BJ (cell line): ENCODE data around the gene OBP2A. TPM values are rescaled to one million over a fixed set of nuclear protein-coding genes. Genes with fewer than 3 reads are reported as not detected.
A peak's percentile ranks its signal among the peaks of the same experiment; 100 is the strongest.

Source experiments
- CTCF ChIA-PET: fragments of 350-600 bp; formaldehyde crosslinking; extraction: SDS; loops from one replicate; lab custom pipeline; 2021; ENCODE audit warnings: antibody characterized with exemption, inconsistent platforms; lab: Yijun Ruan, JAX
- POLR2A ChIA-PET: fragments of 300-600 bp; sonication (Branson Sonifier 250); formaldehyde crosslinking; extraction: SDS; loops from one replicate; lab custom pipeline; 2021; ENCODE audit warnings: antibody characterized with exemption; lab: Charles Lee
- DNase-seq: peaks from one replicate; pipeline ENCODE4 v3.0.0-alpha.2; 2011; ENCODE audit warnings: low read depth
- H3K27me3 ChIP-seq: 2 replicates; pipeline ENCODE4 v1.6.0; 2011; ENCODE audit warnings: low read length; ENCODE audit not compliant: control insufficient read depth, insufficient read depth
- H3K36me3 ChIP-seq: 2 replicates; pipeline ENCODE4 v1.5.1; 2011; ENCODE audit warnings: low read length; ENCODE audit not compliant: control insufficient read depth, insufficient read depth
- H3K4me3 ChIP-seq: 2 replicates; pipeline ENCODE4 v1.5.1; 2011; ENCODE audit warnings: low read depth, mild to moderate bottlenecking, control low read depth, low read length
- CTCF ChIP-seq: IDR thresholded peaks from 2 replicates; pipeline ENCODE4 v1.5.1; 2011; ENCODE audit warnings: low read depth, mild to moderate bottlenecking, control low read depth, inconsistent platforms, low read length, moderate library complexity; ENCODE audit not compliant: insufficient read depth
- polyA plus RNA-seq: library from polyadenylated mRNA; depleted of rRNA; stranded (reverse); fragments of >200 nt; gene quantifications from 2 replicates; pipeline ENCODE4 v1.2.3, GENCODE V29; 2011

OBP2A gene
- polyA plus RNA-seq, 1 experiment: not detected

GRCh38 chr9:135504262-135505243, 41.4 kb upstream of the OBP2A start:
- H3K4me3 ChIP-seq: no peak overlapping the region
- DNase-seq: no peak
- CTCF ChIA-PET: interaction anchor here (0.6 to 3.3 kb wide), 13 partner anchors 8 to 79 kb away, joined by 3 to 12 read pairs (median 5); no protein-coding TSS in a partner anchor
- TF ChIP-seq CTCF: peak; percentile 89
- POLR2A ChIA-PET: no interaction called here
- H3K27me3 ChIP-seq: no peaks in the 10 kb centered on the region
- H3K36me3 ChIP-seq: peaks cover 30% of the 10 kb centered on the region

GRCh38 chr9:135505406-135506187, 40.3 kb upstream of the OBP2A start:
- Histone ChIP-seq H3K27me3 (no peaks in the 10 kb centered on the region), H3K4me3 (no peak overlapping the region), H3K36me3 (peaks cover 30% of the 10 kb centered on the region)
- TF ChIP-seq CTCF: no peak
- CTCF ChIA-PET: interaction anchor here (1.5 to 3.3 kb wide), 6 partner anchors 9 to 31 kb away, joined by 3 to 12 read pairs (median 8); no protein-coding TSS in a partner anchor
- POLR2A ChIA-PET: no interaction called here
- no peak for DNase-seq

- POLR2A ChIA-PET: no interaction called here
- H3K36me3 ChIP-seq: peaks cover 30% of the 10 kb centered on the region
- no peak for DNase-seq
These were observed 39.4 kb upstream of the OBP2A start for GRCh38 chr9:135506327-135507103.

More at GRCh38 chr9:135506327-135507103, 39.4 kb upstream of the OBP2A start:
- no peak for TF ChIP-seq CTCF
- no peaks in the 10 kb centered on the region for H3K27me3 ChIP-seq
- H3K4me3 ChIP-seq: no peak overlapping the region
- CTCF ChIA-PET: interaction anchor here (1.6 to 3.3 kb wide), 3 partner anchors 8 to 32 kb away, joined by 3 to 10 read pairs (median 7); no protein-coding TSS in a partner anchor
